22Rv1 (cell line): Measurements from ENCODE around the gene FCHSD2.

Experiments
- CTCF ChIP-seq: fragments of 450-650 bp; IDR thresholded peaks from 2 replicates; pipeline ENCODE4 v1.5.1; 2017; ENCODE audit warnings: mild to moderate bottlenecking
- ZFX ChIP-seq: fragments of 450-650 bp; IDR thresholded peaks from 2 replicates; pipeline ENCODE4 v1.6.1; 2017; ENCODE audit warnings: antibody characterized with exemption, borderline replicate concordance

DNA sequence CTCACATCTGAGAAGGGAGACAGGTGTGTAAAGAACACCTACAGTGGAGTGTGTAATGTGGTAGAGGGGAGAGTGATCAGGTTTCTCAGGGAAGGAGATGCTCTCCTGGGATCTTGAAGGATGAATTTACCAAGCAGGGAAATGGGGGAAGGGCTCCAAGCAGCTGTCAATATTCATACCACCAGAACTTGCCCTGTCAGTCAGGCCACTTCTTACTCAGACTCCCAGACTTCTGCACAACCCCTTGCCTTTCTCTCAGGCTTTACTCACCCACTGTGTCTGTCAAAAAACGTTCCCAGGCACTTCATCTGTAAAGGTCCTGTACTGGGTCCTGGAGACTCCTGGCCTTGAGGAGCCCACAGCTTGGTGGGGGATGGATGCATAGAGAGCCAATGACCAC lies 14.0 kb upstream of the FCHSD2 start:
- TF ChIP-seq CTCF (no peak), ZFX (no peak)
